ENCODE data around the gene HLF. TPM values are rescaled to one million over a fixed set of nuclear protein-coding genes. Genes with fewer than 3 reads are reported as not detected.

HLF gene
- total and polyA plus RNA-seq, 2 donors (not counting 3 experiments of a cell fraction or from before 2014, with no cell fraction given): not detected

DNA sequence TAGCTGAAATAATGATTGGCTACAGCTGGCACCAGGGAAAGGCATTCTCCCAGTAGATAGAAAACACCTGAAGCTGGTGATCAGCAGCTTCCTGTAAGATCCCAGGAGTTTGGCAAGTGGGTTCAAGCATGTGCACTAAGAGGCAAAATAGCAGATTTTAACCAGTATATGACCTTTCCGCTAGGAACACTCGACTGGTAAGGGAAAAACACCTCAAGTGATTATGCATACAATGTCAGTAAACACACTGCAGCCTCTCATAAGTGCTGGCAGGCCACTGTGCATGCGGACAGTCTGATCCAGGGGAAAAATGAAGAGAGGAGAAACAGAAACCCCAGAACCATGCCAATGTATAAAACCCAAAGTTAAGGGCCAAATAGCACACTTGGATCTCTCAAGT, 49.0 kb upstream of the HLF start:
- Histone ChIP-seq H2AFZ (ENCODE audit: low read depth, low read length) (no peak overlapping the region), H3K4me3 (replicated peaks in 1 of 3; ENCODE audit: insufficient read depth in 1 of 3, low read depth in 1 of 3, low read length in 3 of 3) (no peak overlapping the region), H3K27ac (ENCODE audit: insufficient read depth, low read depth, low read length) (no peak overlapping the region), H3K9me3 (replicated peaks; ENCODE audit: control insufficient read depth, insufficient read depth, low read length) (no peaks in the 10 kb centered on the region), H3K79me2 (ENCODE audit: control insufficient read depth, insufficient read depth, low read length) (no peaks in the 10 kb centered on the region), H3K4me2 (ENCODE audit: insufficient read depth, low read length) (no peak overlapping the region), H3K9ac (replicated peaks; ENCODE audit: extremely low read depth, insufficient read depth, low read length) (no peak overlapping the region), H3K36me3 (ENCODE audit: control insufficient read depth in 2 of 2, extremely low read depth in 1 of 2, insufficient read depth in 2 of 2, low read length in 2 of 2) (no peaks in the 10 kb centered on the region), H3K4me1 (ENCODE audit: control insufficient read depth, extremely low read depth, insufficient read depth, low read length) (no peaks in the 10 kb centered on the region), H3K27me3 (ENCODE audit: control insufficient read depth in 2 of 2, insufficient read depth in 2 of 2, low read length in 2 of 2) (peaks cover 3 to 5% of the 10 kb centered on the region in 2 experiments), H3K9me1 (replicated peaks; ENCODE audit: control insufficient read depth, extremely low read depth, insufficient read depth, low read length) (no peaks in the 10 kb centered on the region), H4K20me1 (replicated peaks; ENCODE audit: control insufficient read depth, extremely low read depth, insufficient read depth, low read length) (no peaks in the 10 kb centered on the region)
- ChIA-PET CTCF (no interaction called here), POLR2A (no interaction called here)
- no peak for TF ChIP-seq GATA2 (IDR thresholded peaks at IDR 0.05; ENCODE audit: insufficient read depth, insufficient read length, low read depth, low read length)
- TF ChIP-seq, protein P1, sequence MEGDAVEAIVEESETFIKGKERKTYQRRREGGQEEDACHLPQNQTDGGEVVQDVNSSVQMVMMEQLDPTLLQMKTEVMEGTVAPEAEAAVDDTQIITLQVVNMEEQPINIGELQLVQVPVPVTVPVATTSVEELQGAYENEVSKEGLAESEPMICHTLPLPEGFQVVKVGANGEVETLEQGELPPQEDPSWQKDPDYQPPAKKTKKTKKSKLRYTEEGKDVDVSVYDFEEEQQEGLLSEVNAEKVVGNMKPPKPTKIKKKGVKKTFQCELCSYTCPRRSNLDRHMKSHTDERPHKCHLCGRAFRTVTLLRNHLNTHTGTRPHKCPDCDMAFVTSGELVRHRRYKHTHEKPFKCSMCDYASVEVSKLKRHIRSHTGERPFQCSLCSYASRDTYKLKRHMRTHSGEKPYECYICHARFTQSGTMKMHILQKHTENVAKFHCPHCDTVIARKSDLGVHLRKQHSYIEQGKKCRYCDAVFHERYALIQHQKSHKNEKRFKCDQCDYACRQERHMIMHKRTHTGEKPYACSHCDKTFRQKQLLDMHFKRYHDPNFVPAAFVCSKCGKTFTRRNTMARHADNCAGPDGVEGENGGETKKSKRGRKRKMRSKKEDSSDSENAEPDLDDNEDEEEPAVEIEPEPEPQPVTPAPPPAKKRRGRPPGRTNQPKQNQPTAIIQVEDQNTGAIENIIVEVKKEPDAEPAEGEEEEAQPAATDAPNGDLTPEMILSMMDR (IDR thresholded peaks at IDR 0.05; ENCODE audit: extremely low read depth in 1 of 2, insufficient read depth in 1 of 2, low read depth in 1 of 2, low read length in 2 of 2): no peak
- no peak for TF ChIP-seq JUN (IDR thresholded peaks at IDR 0.05; ENCODE audit: borderline replicate concordance, insufficient read depth, insufficient read length, low read depth)
- no peak for TF ChIP-seq POLR2A (IDR thresholded peaks at IDR 0.05; ENCODE audit: low read depth, low read length)
- TF ChIP-seq POLR2AphosphoS5 (IDR thresholded peaks at IDR 0.05; ENCODE audit: insufficient read depth, low read depth, low read length): no peak
- TF ChIP-seq MYC (IDR thresholded peaks at IDR 0.05; ENCODE audit: low read depth, low read length): no peak
- no peak for TF ChIP-seq FOS (IDR thresholded peaks at IDR 0.05; ENCODE audit: borderline replicate concordance, insufficient read depth, low read length)
- TF ChIP-seq, protein P2, sequence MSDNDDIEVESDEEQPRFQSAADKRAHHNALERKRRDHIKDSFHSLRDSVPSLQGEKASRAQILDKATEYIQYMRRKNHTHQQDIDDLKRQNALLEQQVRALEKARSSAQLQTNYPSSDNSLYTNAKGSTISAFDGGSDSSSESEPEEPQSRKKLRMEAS (IDR thresholded peaks at IDR 0.05; ENCODE audit: insufficient read depth, insufficient read length): no peak
- TF ChIP-seq EZH2 (IDR thresholded peaks at IDR 0.05; ENCODE audit: borderline replicate concordance, low read depth, low read length, severe bottlenecking): no peak
- FAIRE-seq (no peak), DNase-seq (ENCODE audit: low read depth, low spot score) (no peak)
- dilution Hi-C loops (cut with MboI; ENCODE audit: extremely low pct_ligation_motif_present, low sequenced_read_pairs) (no loop called here), intact Hi-C loops (cut with micrococcal nuclease) (no loop called here)
- no TSS peak for BruUV-seq (replicated peaks)

All from endothelial cell of umbilical vein (primary cell).